ENCODE data around the gene ZBTB3. TPM values are rescaled to one million over a fixed set of nuclear protein-coding genes. Genes with fewer than 3 reads are reported as not detected.
"Not testable (repeated sequence)": the region's sequence is repeated elsewhere in the genome, so short reads cannot be mapped to it uniquely, and the experiment has no call there.

ZBTB3 gene
- total and polyA plus RNA-seq, 2 experiments from 2014 or later, result 4.0 to 11.0 TPM

DNA sequence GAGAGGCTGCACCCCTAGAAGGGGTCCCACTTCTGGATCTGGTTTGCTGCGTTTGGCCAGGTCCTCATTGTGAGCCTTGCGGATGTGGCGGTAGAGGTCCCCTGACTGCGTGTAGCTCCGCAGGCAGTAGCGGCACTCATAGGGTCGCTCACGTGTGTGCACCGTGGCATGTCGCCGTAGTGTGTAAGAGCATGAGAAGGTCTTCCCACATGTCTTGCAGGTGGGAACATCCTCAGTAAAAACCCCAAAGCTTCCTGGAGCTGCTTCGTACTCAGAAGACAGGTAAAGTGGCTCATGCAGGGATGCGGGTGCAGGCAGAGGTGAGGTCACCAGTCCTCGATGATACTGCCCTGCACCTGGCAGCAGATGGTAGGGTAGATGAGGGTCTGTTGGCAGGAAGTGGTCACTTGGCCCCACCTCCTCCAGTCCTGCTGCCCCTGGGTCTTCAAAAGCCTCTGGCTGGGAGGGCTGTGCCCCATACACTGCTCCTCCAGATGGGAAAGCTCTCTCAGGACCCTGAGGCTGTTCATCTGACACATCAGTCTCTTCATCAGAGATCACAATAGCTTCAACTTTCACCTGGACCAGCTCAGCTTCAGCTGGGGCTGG, 1.7 kb downstream of the ZBTB3 start:
- Histone ChIP-seq H3K4me1 (ENCODE audit: insufficient read depth) (peaks cover 12% of the 10 kb centered on the region), H3K9me2 (replicated peaks; ENCODE audit: insufficient read depth) (no peaks in the 10 kb centered on the region), H3K4me2 (no peak overlapping the region), H3K79me2 (peaks cover 32% of the 10 kb centered on the region), H3K27ac (no peak overlapping the region), H3K36me3 (replicated peaks; ENCODE audit: insufficient read depth, low read depth) (no peaks in the 10 kb centered on the region), H3K27me3 (no peaks in the 10 kb centered on the region), H2AFZ (no peak overlapping the region), H3K9me3 (ENCODE audit: low read depth) (no peaks in the 10 kb centered on the region), H3K4me3 (no peak overlapping the region), H4K20me1 (ENCODE audit: insufficient read depth, poor library complexity, severe bottlenecking) (no peaks in the 10 kb centered on the region)
- TF ChIP-seq EZH2phosphoT487 (IDR thresholded peaks at IDR 0.05; ENCODE audit: low read depth, severe bottlenecking, unreplicated experiment) (no peak), CTCF (IDR thresholded peaks at IDR 0.05; ENCODE audit: poor library complexity) (no peak), EZH2 (IDR thresholded peaks at IDR 0.05; ENCODE audit: borderline replicate concordance) (no peak)
- WGBS (ENCODE audit: low lambda C conversion rate, missing lambda C conversion rate), result 98% methylated on average over 14 of the region's 14 CpGs
- DNase-seq (ENCODE audit: low spot score), result no peak

DNA sequence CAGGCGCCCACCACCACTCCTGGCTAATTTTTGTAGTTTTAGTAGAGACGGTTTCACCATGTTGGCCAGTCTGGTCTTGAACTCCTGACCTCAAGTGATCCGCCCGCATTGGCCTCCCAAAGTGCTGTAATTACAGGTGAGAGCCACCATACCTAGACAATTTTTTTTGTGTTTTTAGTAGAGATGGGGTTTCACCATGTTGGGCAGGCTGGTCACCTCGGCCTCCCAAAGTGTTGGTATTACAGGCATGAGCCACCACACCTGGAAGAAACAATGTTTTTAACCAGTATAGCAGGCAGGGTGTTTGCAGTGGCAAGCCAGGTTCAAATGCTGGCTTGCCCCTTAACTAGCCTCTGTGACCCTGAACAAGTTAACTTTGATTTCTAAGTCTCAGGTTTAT, 4.0 kb downstream of the ZBTB3 start:
- not testable (repeated sequence) for DNase-seq (ENCODE audit: low spot score); H3K9me2 ChIP-seq (replicated peaks; ENCODE audit: insufficient read depth); H3K27me3 ChIP-seq; H3K9me3 ChIP-seq (ENCODE audit: low read depth); H3K27ac ChIP-seq; H4K20me1 ChIP-seq (ENCODE audit: insufficient read depth, poor library complexity, severe bottlenecking); H3K36me3 ChIP-seq (replicated peaks; ENCODE audit: insufficient read depth, low read depth); H3K4me3 ChIP-seq; H3K4me2 ChIP-seq; H2AFZ ChIP-seq
- H3K79me2 ChIP-seq, result peaks cover 32% of the 10 kb centered on the region
- H3K4me1 ChIP-seq (ENCODE audit: insufficient read depth), result peaks cover 12% of the 10 kb centered on the region
- 94% methylated on average over 5 of the region's 5 CpGs for WGBS (ENCODE audit: low lambda C conversion rate, missing lambda C conversion rate)

DNA sequence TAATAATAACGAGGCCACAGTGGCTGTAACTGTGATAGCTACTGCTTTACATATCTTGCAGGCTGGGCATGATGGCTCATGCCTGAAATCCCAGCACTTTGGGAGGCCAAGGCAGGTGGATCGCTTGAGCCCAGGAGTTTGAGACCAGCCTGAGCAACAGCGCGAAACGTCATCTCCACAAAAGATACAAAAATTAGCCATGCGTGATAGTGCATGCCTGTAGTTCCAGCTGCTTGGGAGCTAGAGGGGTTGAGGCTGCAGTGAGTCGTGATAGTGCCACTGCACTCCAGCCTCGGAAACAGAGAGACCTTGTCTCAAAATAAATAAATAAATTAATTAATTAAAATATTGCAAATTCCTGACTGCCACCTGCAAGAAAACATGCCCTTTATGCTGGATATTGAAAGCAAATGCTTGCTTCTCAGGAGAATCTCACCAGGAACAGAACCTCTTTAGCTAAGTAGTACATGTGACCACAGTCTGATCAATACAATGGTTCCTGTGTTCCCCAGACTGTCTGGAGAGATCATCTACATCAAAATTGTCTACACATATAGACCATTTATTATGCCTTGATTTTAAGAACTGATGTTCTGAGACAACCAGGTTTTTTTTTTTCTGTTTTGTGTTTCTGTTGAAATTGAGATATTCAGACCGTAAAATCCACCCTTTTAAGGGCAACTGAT, 6.3 kb downstream of the ZBTB3 start:
- no peaks in the 10 kb centered on the region for H3K9me3 ChIP-seq (ENCODE audit: low read depth)
- TF ChIP-seq EZH2 (IDR thresholded peaks at IDR 0.05; ENCODE audit: borderline replicate concordance) (no peak), CTCF (IDR thresholded peaks at IDR 0.05; ENCODE audit: poor library complexity) (no peak), EZH2phosphoT487 (IDR thresholded peaks at IDR 0.05; ENCODE audit: low read depth, severe bottlenecking, unreplicated experiment) (no peak)
- H4K20me1 ChIP-seq (ENCODE audit: insufficient read depth, poor library complexity, severe bottlenecking), result no peaks in the 10 kb centered on the region
- peaks cover 24% of the 10 kb centered on the region for H3K79me2 ChIP-seq
- no peak overlapping the region for H3K4me2 ChIP-seq
- no peaks in the 10 kb centered on the region for H3K27me3 ChIP-seq
- peaks cover 4% of the 10 kb centered on the region for H3K4me1 ChIP-seq (ENCODE audit: insufficient read depth)
- H3K9me2 ChIP-seq (replicated peaks; ENCODE audit: insufficient read depth), result no peaks in the 10 kb centered on the region
- DNase-seq (ENCODE audit: low spot score), result no peak
- no peak overlapping the region for H2AFZ ChIP-seq
- H3K27ac ChIP-seq, result no peak overlapping the region
- WGBS (ENCODE audit: low lambda C conversion rate, missing lambda C conversion rate), result 90% methylated on average over 9 of the region's 9 CpGs
- H3K36me3 ChIP-seq (replicated peaks; ENCODE audit: insufficient read depth, low read depth), result no peaks in the 10 kb centered on the region
- H3K4me3 ChIP-seq, result no peak overlapping the region

GRCh38 chr11:62737196-62737595, 16.8 kb downstream of the ZBTB3 start:
- Histone ChIP-seq H3K36me3 (replicated peaks; ENCODE audit: insufficient read depth, low read depth) (peaks cover 6% of the 10 kb centered on the region), H3K4me1 (ENCODE audit: insufficient read depth) (no peaks in the 10 kb centered on the region)

More at GRCh38 chr11:62737196-62737595, 16.8 kb downstream of the ZBTB3 start:
- Histone ChIP-seq H3K79me2 (peaks cover 28% of the 10 kb centered on the region), H2AFZ (no peak overlapping the region), H3K4me2 (no peak overlapping the region), H4K20me1 (ENCODE audit: insufficient read depth, poor library complexity, severe bottlenecking) (no peaks in the 10 kb centered on the region), H3K9me3 (ENCODE audit: low read depth) (no peaks in the 10 kb centered on the region), H3K27ac (no peak overlapping the region), H3K9me2 (replicated peaks; ENCODE audit: insufficient read depth) (no peaks in the 10 kb centered on the region), H3K27me3 (no peaks in the 10 kb centered on the region), H3K4me3 (no peak overlapping the region)
- no peak for TF ChIP-seq CTCF (IDR thresholded peaks at IDR 0.05; ENCODE audit: poor library complexity)
- TF ChIP-seq EZH2phosphoT487 (IDR thresholded peaks at IDR 0.05; ENCODE audit: low read depth, severe bottlenecking, unreplicated experiment), result no peak
- TF ChIP-seq EZH2 (IDR thresholded peaks at IDR 0.05; ENCODE audit: borderline replicate concordance), result no peak
- DNase-seq (ENCODE audit: low spot score), result no peak

All from hepatocyte (in vitro differentiated cells).